Measurements from ENCODE around the gene ALDH3B1.

ALDH3B1 gene

GRCh38 chr11:68024508-68024907 lies 14.4 kb downstream of the ALDH3B1 start:
- no peaks in the 10 kb centered on the region for H3K27me3 ChIP-seq
- DNase-seq = no peak
- no peaks in the 10 kb centered on the region for H3K9me3 ChIP-seq
- no peaks in the 10 kb centered on the region for H3K4me1 ChIP-seq
- no peak overlapping the region for H3K4me3 ChIP-seq (ENCODE audit: low read depth, low read length)
- TF ChIP-seq CTCF (IDR thresholded peaks at IDR 0.05; ENCODE audit: low read depth, low read length) = no peak
- H3K36me3 ChIP-seq = no peaks in the 10 kb centered on the region

DNA sequence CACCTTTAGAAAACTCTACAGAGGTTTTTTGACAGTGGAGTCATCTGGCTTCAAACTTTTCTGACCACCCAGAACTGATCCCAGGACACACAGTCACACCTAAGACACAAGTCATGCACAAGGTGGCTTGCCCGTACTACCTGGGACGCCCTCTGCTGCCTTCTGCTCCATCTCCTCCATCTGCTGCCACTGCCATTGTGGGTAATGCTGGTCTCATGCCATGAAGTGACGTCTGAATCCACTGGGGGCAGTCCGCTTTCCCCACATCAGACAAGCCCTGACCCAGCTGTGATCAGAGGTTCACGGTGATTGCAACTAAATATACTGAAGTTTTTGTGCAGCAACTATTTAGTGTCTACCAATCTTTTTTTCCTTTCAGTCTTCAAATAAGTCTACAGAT lies 14.9 kb downstream of the ALDH3B1 start:
- peak; percentile 20; the same call in 1 of the 2 replicates for TF ChIP-seq CTCF (IDR thresholded peaks at IDR 0.05; ENCODE audit: low read depth, low read length)
- no peak for DNase-seq

DNA sequence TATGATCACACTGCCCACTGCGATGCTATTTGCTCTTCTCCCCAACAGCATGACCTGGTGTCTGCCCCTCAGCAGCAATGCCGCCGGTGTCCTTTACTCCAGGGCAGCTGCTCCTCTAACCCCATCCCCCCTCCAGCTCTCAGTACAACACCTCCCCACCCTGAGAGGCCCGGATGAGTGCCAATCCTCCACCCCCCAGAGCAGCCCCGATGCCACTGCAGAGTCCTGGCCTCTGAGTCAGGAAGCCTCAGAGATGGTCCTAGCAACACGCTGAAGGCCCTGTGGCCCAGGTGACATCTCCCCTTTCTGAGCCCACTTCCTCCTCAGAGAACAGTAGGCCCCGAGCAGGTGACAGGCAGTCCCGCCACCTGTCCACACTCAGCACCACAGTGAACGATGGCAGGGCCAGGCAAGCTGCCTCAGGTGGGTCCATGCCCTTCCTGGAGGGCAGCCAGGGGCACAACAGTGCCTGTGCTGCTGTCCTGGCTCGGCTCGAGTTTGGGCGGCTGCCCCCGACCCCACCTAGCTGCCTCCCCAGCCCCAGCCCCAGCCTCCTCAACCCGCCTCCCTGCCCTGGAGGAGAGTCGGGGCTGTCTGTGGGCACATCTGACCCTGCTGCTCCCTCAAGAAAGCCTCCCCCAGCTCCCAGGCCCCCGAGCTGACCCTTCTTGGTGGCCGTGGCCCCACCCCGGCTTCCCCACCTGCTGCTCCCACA lies 16.4 kb downstream of the ALDH3B1 start:
- TF ChIP-seq CTCF (IDR thresholded peaks at IDR 0.05; ENCODE audit: low read depth, low read length) = no peak
- Histone ChIP-seq H3K4me1 (no peaks in the 10 kb centered on the region; the same call in 1 of the 2 replicates), H3K27me3 (no peaks in the 10 kb centered on the region), H3K36me3 (no peaks in the 10 kb centered on the region), H3K9me3 (no peaks in the 10 kb centered on the region), H3K4me3 (ENCODE audit: low read depth, low read length) (no peak overlapping the region)
- no peak for DNase-seq

More for the DNA sequence above, 14.9 kb downstream of the ALDH3B1 start:
- H3K36me3 ChIP-seq = no peaks in the 10 kb centered on the region
- no peaks in the 10 kb centered on the region for H3K27me3 ChIP-seq
- H3K9me3 ChIP-seq = no peaks in the 10 kb centered on the region
- H3K4me3 ChIP-seq (ENCODE audit: low read depth, low read length) = no peak overlapping the region
- no peaks in the 10 kb centered on the region for H3K4me1 ChIP-seq

- no peak for TF ChIP-seq CTCF (IDR thresholded peaks at IDR 0.05; ENCODE audit: low read depth, low read length)
- H3K27me3 ChIP-seq = no peaks in the 10 kb centered on the region
- H3K9me3 ChIP-seq = no peaks in the 10 kb centered on the region
- peaks cover 3% of the 10 kb centered on the region for H3K36me3 ChIP-seq
- no peaks in the 10 kb centered on the region; the same call in 1 of the 2 replicates for H3K4me1 ChIP-seq
- DNase-seq = no peak
- H3K4me3 ChIP-seq (ENCODE audit: low read depth, low read length) = no peak overlapping the region
Observed at GRCh38 chr11:68027667-68028066, 17.5 kb downstream of the ALDH3B1 start.

DNA sequence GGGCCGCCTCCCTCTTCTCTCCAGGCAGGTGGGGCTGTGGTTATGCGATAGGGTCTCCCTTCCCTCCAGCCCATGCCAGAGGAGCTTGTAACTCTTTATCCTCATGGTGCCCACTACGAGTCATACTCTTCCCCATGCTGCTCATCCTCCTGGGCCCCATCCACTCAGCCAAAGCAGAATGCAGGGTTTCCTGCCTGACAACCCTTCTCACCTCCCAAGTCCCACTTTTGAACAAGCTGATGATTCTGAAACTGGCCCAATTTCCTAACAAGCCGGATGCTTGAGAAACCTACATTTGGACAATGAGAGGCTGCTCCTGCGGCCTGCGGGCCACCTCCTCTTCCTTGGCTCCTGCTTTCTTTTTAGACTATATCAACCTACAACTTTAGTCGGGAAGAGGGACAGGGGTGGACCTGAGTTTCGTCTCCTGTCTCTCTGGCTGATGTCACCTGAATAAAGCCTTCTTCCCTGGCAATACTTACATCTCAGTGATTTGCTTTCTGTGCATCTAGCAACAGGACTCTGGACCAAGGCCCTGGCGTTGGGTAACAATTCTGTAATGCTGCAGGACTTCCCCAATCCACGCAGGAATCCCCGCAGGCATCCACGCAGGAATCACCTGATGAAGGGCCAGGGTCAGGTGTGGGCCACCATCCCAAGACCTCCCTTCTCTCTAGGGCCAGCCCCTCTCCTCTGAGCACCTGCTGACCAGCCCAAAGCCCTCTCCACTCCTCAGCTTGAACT lies 18.8 kb downstream of the ALDH3B1 start:
- Histone ChIP-seq H3K27me3 (no peaks in the 10 kb centered on the region), H3K4me3 (ENCODE audit: low read depth, low read length) (no peak overlapping the region), H3K9me3 (no peaks in the 10 kb centered on the region), H3K36me3 (peaks cover 7% of the 10 kb centered on the region), H3K4me1 (no peaks in the 10 kb centered on the region; the same call in 1 of the 2 replicates)
- TF ChIP-seq CTCF (IDR thresholded peaks at IDR 0.05; ENCODE audit: low read depth, low read length) = no peak
- DNase-seq = no peak
